ENCODE results near the gene MYH14. TPM values are rescaled to one million over a fixed set of nuclear protein-coding genes. Genes with fewer than 3 reads are reported as not detected.

Gene MYH14
- total RNA-seq, 1 experiment from 2014 or later: not detected

- Histone ChIP-seq H3K4me1 (replicated peaks) (no peaks in the 10 kb centered on the region), H3K27me3 (replicated peaks) (peaks cover 9% of the 10 kb centered on the region; the same call in 1 of the 2 replicates), H3K9me3 (replicated peaks) (peaks cover 11% of the 10 kb centered on the region), H3K4me3 (no peak overlapping the region), H3K36me3 (no peaks in the 10 kb centered on the region), H3K27ac (no peak overlapping the region)
- no peak for DNase-seq (ENCODE audit: low read depth in 1 of 2, low spot score in 2 of 2)
These were observed 45.0 kb downstream of the MYH14 start for GRCh38 chr19:50248413-50248812.

GRCh38 chr19:50248826-50249225 is 45.4 kb downstream of the MYH14 start:
- no peaks in the 10 kb centered on the region for H3K36me3 ChIP-seq
- H3K4me1 ChIP-seq (replicated peaks): no peaks in the 10 kb centered on the region
- no peak overlapping the region for H3K4me3 ChIP-seq
- H3K27ac ChIP-seq: no peak overlapping the region
- peaks cover 11% of the 10 kb centered on the region for H3K9me3 ChIP-seq (replicated peaks)
- H3K27me3 ChIP-seq (replicated peaks): peaks cover 5% of the 10 kb centered on the region; the same call in 1 of the 2 replicates
- no peak for DNase-seq (ENCODE audit: low read depth in 1 of 2, low spot score in 2 of 2)

GRCh38 chr19:50249636-50250035 is 46.2 kb downstream of the MYH14 start:
- peaks cover 11% of the 10 kb centered on the region for H3K9me3 ChIP-seq (replicated peaks)
- DNase-seq (ENCODE audit: low read depth in 1 of 2, low spot score in 2 of 2): no peak
- no peaks in the 10 kb centered on the region for H3K4me1 ChIP-seq (replicated peaks)
- H3K27me3 ChIP-seq (replicated peaks): peaks cover 5% of the 10 kb centered on the region; the same call in 1 of the 2 replicates
- no peak overlapping the region for H3K27ac ChIP-seq
- H3K4me3 ChIP-seq: no peak overlapping the region
- H3K36me3 ChIP-seq: no peaks in the 10 kb centered on the region

GRCh38 chr19:50250450-50251136 is 47.2 kb downstream of the MYH14 start:
- peaks cover 11% of the 10 kb centered on the region for H3K9me3 ChIP-seq (replicated peaks)
- DNase-seq (ENCODE audit: low read depth in 1 of 2, low spot score in 2 of 2): no peak
- no peaks in the 10 kb centered on the region for H3K36me3 ChIP-seq
- peaks cover 5% of the 10 kb centered on the region; the same call in 1 of the 2 replicates for H3K27me3 ChIP-seq (replicated peaks)
- no peaks in the 10 kb centered on the region for H3K4me1 ChIP-seq (replicated peaks)
- H3K27ac ChIP-seq: no peak overlapping the region
- no peak overlapping the region for H3K4me3 ChIP-seq

GRCh38 chr19:50252111-50252886 is 48.9 kb downstream of the MYH14 start:
- no peak overlapping the region for H3K27ac ChIP-seq
- H3K9me3 ChIP-seq (replicated peaks): peaks cover 11% of the 10 kb centered on the region
- DNase-seq (ENCODE audit: low read depth in 1 of 2, low spot score in 2 of 2): no peak
- no peaks in the 10 kb centered on the region for H3K36me3 ChIP-seq
- no peaks in the 10 kb centered on the region for H3K4me1 ChIP-seq (replicated peaks)
- no peaks in the 10 kb centered on the region for H3K27me3 ChIP-seq (replicated peaks)
- H3K4me3 ChIP-seq: no peak overlapping the region

- H3K9me3 ChIP-seq (replicated peaks): peaks cover 11% of the 10 kb centered on the region
- no peaks in the 10 kb centered on the region for H3K4me1 ChIP-seq (replicated peaks)
- H3K27ac ChIP-seq: no peak overlapping the region
- no peaks in the 10 kb centered on the region for H3K27me3 ChIP-seq (replicated peaks)
- H3K36me3 ChIP-seq: no peaks in the 10 kb centered on the region
- H3K4me3 ChIP-seq: no peak overlapping the region
- no peak for DNase-seq (ENCODE audit: low read depth in 1 of 2, low spot score in 2 of 2)
These were observed 49.5 kb downstream of the MYH14 start for GRCh38 chr19:50252887-50253268.

- H3K4me1 ChIP-seq (replicated peaks): no peaks in the 10 kb centered on the region
- H3K36me3 ChIP-seq: no peaks in the 10 kb centered on the region
- DNase-seq (ENCODE audit: low read depth in 1 of 2, low spot score in 2 of 2): no peak
- no peak overlapping the region for H3K27ac ChIP-seq
- no peaks in the 10 kb centered on the region for H3K27me3 ChIP-seq (replicated peaks)
- no peak overlapping the region for H3K4me3 ChIP-seq
- peaks cover 11% of the 10 kb centered on the region for H3K9me3 ChIP-seq (replicated peaks)
These were observed 51.7 kb downstream of the MYH14 start for GRCh38 chr19:50255115-50255514.

GRCh38 chr19:50257141-50257540 is 53.7 kb downstream of the MYH14 start:
- no peak overlapping the region for H3K27ac ChIP-seq
- no peaks in the 10 kb centered on the region for H3K4me1 ChIP-seq (replicated peaks)
- H3K9me3 ChIP-seq (replicated peaks): peaks cover 10% of the 10 kb centered on the region
- no peaks in the 10 kb centered on the region for H3K36me3 ChIP-seq
- H3K4me3 ChIP-seq: no peak overlapping the region
- no peaks in the 10 kb centered on the region for H3K27me3 ChIP-seq (replicated peaks)
- DNase-seq (ENCODE audit: low read depth in 1 of 2, low spot score in 2 of 2): no peak

GRCh38 chr19:50258918-50259372 is 55.5 kb downstream of the MYH14 start:
- no peaks in the 10 kb centered on the region for H3K27me3 ChIP-seq (replicated peaks)
- H3K4me3 ChIP-seq: no peak overlapping the region
- no peaks in the 10 kb centered on the region for H3K36me3 ChIP-seq
- no peak overlapping the region for H3K27ac ChIP-seq
- no peaks in the 10 kb centered on the region for H3K4me1 ChIP-seq (replicated peaks)
- no peaks in the 10 kb centered on the region for H3K9me3 ChIP-seq (replicated peaks)
- no peak for DNase-seq (ENCODE audit: low read depth in 1 of 2, low spot score in 2 of 2)

GRCh38 chr19:50261446-50261970 is 58.1 kb downstream of the MYH14 start:
- no peaks in the 10 kb centered on the region for H3K36me3 ChIP-seq
- no peaks in the 10 kb centered on the region for H3K4me1 ChIP-seq (replicated peaks)
- DNase-seq (ENCODE audit: low read depth in 1 of 2, low spot score in 2 of 2): no peak
- H3K4me3 ChIP-seq: no peak overlapping the region
- H3K9me3 ChIP-seq (replicated peaks): no peaks in the 10 kb centered on the region
- no peak overlapping the region for H3K27ac ChIP-seq
- no peaks in the 10 kb centered on the region for H3K27me3 ChIP-seq (replicated peaks)

GRCh38 chr19:50263176-50263575 is 59.8 kb downstream of the MYH14 start:
- no peaks in the 10 kb centered on the region for H3K4me1 ChIP-seq (replicated peaks)
- no peak for DNase-seq (ENCODE audit: low read depth in 1 of 2, low spot score in 2 of 2)
- H3K4me3 ChIP-seq: no peak overlapping the region
- H3K27me3 ChIP-seq (replicated peaks): no peaks in the 10 kb centered on the region
- H3K36me3 ChIP-seq: no peaks in the 10 kb centered on the region
- no peaks in the 10 kb centered on the region for H3K9me3 ChIP-seq (replicated peaks)
- H3K27ac ChIP-seq: no peak overlapping the region

GRCh38 chr19:50264483-50265186 is 61.2 kb downstream of the MYH14 start:
- Histone ChIP-seq H3K4me3 (no peak overlapping the region), H3K9me3 (replicated peaks) (no peaks in the 10 kb centered on the region), H3K4me1 (replicated peaks) (no peaks in the 10 kb centered on the region), H3K27ac (no peak overlapping the region), H3K36me3 (no peaks in the 10 kb centered on the region), H3K27me3 (replicated peaks) (no peaks in the 10 kb centered on the region)
- DNase-seq (ENCODE audit: low read depth in 1 of 2, low spot score in 2 of 2): no peak

- H3K27ac ChIP-seq: no peak overlapping the region
- H3K4me3 ChIP-seq: no peak overlapping the region
- H3K27me3 ChIP-seq (replicated peaks): no peaks in the 10 kb centered on the region
- no peaks in the 10 kb centered on the region for H3K9me3 ChIP-seq (replicated peaks)
- H3K36me3 ChIP-seq: no peaks in the 10 kb centered on the region
- no peaks in the 10 kb centered on the region for H3K4me1 ChIP-seq (replicated peaks)
- DNase-seq (ENCODE audit: low read depth in 1 of 2, low spot score in 2 of 2): no peak
These were observed 62.6 kb downstream of the MYH14 start for GRCh38 chr19:50266041-50266440.

- H3K27me3 ChIP-seq (replicated peaks): no peaks in the 10 kb centered on the region
- H3K4me1 ChIP-seq (replicated peaks): no peaks in the 10 kb centered on the region
- H3K36me3 ChIP-seq: no peaks in the 10 kb centered on the region
- H3K4me3 ChIP-seq: no peak overlapping the region
- no peaks in the 10 kb centered on the region for H3K9me3 ChIP-seq (replicated peaks)
- DNase-seq (ENCODE audit: low read depth in 1 of 2, low spot score in 2 of 2): no peak
- H3K27ac ChIP-seq: no peak overlapping the region
These were observed 63.5 kb downstream of the MYH14 start for GRCh38 chr19:50266896-50267295.

All from SJSA1 (cell line).